Thoracic aorta (tissue), 2 donors: ENCODE results near the gene MACF1. TPM values are rescaled to one million over a fixed set of nuclear protein-coding genes. Genes with fewer than 3 reads are reported as not detected.
"Not testable (repeated sequence)": the region's sequence is repeated elsewhere in the genome, so short reads cannot be mapped to it uniquely, and the experiment has no call there.

Experiments
- ATAC-seq: fragments of 150-250 bp; one replicate; pipeline ENCODE4 v1.8.0; 2017; ENCODE audit warnings: low read depth; ENCODE audit not compliant: insufficient number of reproducible peaks, low FRiP score
- DNase-seq: peaks from one replicate; pipeline ENCODE4 v3.0.0-alpha.2; 2020; ENCODE audit warnings: low spot score
- H3K27ac ChIP-seq, 2 donors: fragments of 200-600 bp; sonication (generic); 1 replicate in 1 of 2; 2 replicates in 1 of 2; pipeline ENCODE4 v1.5.1; 2016; ENCODE audit warnings: mild to moderate bottlenecking in 2 of 2, moderate library complexity in 2 of 2
- H3K27me3 ChIP-seq: fragments of 200-600 bp; sonication (generic); replicated peaks from 2 replicates; pipeline ENCODE4 v1.6.0; 2016; ENCODE audit warnings: mild to moderate bottlenecking; ENCODE audit not compliant: insufficient read depth
- H3K36me3 ChIP-seq: fragments of 200-600 bp; sonication (generic); one replicate; pipeline ENCODE4 v1.5.1; 2016
- H3K4me1 ChIP-seq, 2 donors: fragments of 200-600 bp; sonication (generic); 1 replicate in 1 of 2; 2 replicates in 1 of 2; pipeline versions ENCODE4 v1.5.1 to v1.6.0; 2016; ENCODE audit warnings: low read depth in 2 of 2, mild to moderate bottlenecking in 1 of 2; ENCODE audit not compliant: control insufficient read depth in 1 of 2
- H3K4me3 ChIP-seq: fragments of 200-600 bp; sonication (generic); 2 replicates; pipeline ENCODE4 v1.5.1; 2016; ENCODE audit warnings: mild to moderate bottlenecking
- H3K9me3 ChIP-seq: fragments of 200-600 bp; sonication (generic); 2 replicates; pipeline ENCODE4 v1.5.1; 2016
- total RNA-seq, 2 donors: library from RNA; depleted of rRNA; stranded (reverse); fragments of >200 nt; gene quantifications; one replicate each; pipeline versions ENCODE4 v1.1.0 to v1.2.3, GENCODE V29; 2016
- TF ChIP-seq, protein P1 (sequence below): fragments of 200-600 bp; sonication (generic); IDR thresholded peaks from one replicate; pipeline ENCODE4 v1.5.1; 2019; ENCODE audit warnings: antibody characterized with exemption

The MACF1 gene
- total RNA-seq, 2 donors from 2014 or later = 604 to 650 TPM

DNA sequence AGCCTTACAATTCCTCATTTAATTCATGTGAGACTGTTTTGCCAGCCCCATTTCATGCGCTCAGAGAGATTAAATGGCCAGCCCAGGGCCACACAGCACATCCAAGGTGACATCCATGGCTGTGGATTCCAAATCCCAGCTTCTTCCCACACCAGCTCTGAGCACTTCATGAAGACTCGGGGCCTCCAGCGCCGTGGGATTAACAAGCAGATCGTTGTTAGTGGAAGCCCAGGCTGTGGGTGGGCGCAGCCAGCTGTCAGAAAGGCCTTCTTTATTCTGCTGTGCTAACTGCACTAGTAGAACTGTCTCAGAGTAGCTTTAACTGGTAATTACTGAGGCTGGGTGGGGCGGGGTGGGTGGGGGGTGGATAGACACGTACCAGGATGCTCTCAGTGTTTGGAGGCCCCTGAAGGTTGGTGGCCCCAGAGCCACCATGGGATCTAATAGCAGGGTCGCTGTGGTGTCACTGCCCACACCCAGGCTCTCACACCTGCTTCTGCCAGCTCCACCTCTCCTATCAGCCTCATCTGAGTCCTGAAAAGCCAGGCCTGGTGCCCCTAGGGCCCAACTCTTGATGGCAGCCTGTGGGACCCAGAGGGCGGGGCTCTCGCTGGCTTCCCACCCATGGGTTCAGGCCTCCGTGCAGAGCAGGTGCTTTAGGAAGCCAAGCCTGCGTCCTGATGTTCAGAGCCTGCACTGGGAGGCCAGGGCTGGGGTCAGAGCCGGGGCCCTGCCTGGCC, 290.3 kb downstream of the MACF1 start:
- no peak for ATAC-seq

DNA sequence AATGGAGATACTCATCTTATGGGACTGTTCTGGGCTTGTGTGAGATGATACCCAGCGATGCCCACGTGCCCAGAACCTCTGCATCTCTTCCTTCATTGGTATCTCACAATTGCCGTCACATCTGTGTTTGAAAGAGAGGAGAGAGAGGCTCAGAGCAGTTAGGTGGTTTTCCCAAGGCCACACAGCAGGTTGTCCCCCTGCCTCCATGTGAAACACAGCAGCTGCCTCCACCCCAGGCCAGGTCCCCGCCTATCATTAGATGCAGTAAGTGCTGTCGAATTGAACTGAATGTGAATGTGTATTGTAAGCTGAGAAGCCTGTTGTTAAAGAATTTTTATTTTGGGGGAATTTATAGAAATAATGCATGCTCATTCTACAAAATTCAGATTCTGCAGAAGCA, 292.0 kb downstream of the MACF1 start:
- H3K9me3 ChIP-seq, H3K27ac ChIP-seq, ATAC-seq, H3K36me3 ChIP-seq, H3K27me3 ChIP-seq, DNase-seq, H3K4me1 ChIP-seq, H3K4me3 ChIP-seq: not testable (repeated sequence)

More for the DNA sequence above, 290.3 kb downstream of the MACF1 start:
- no peak overlapping the region for H3K4me3 ChIP-seq
- peaks cover 0 to 12% of the 10 kb centered on the region in 2 donors for H3K4me1 ChIP-seq
- H3K36me3 ChIP-seq = no peaks in the 10 kb centered on the region
- H3K27ac ChIP-seq = no peak overlapping the region
- no peaks in the 10 kb centered on the region for H3K27me3 ChIP-seq
- no peak for DNase-seq
- TF ChIP-seq, protein P1, sequence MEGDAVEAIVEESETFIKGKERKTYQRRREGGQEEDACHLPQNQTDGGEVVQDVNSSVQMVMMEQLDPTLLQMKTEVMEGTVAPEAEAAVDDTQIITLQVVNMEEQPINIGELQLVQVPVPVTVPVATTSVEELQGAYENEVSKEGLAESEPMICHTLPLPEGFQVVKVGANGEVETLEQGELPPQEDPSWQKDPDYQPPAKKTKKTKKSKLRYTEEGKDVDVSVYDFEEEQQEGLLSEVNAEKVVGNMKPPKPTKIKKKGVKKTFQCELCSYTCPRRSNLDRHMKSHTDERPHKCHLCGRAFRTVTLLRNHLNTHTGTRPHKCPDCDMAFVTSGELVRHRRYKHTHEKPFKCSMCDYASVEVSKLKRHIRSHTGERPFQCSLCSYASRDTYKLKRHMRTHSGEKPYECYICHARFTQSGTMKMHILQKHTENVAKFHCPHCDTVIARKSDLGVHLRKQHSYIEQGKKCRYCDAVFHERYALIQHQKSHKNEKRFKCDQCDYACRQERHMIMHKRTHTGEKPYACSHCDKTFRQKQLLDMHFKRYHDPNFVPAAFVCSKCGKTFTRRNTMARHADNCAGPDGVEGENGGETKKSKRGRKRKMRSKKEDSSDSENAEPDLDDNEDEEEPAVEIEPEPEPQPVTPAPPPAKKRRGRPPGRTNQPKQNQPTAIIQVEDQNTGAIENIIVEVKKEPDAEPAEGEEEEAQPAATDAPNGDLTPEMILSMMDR = no peak
- H3K9me3 ChIP-seq = no peaks in the 10 kb centered on the region

DNA sequence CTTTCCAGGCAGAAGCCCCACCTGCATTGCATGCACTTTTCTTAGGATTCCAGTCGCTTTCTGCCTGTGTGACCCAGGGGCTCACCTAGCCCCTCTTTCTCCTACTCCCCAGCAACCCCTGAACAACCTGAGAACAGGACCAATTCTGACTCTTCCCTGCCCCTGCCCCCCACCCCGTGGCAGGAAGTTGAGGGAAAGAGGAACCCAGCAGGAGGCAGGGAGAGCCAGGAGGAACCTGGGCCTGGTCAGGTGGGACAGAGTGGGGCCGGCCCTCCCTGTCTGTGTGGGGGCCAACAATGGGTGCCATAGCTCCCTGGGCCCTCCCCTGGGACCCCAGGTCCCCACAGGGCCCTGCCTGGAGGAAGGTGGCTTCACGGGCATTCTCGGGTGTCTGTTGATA, 293.1 kb downstream of the MACF1 start:
- DNase-seq = no peak
- Histone ChIP-seq H3K4me3 (no peak overlapping the region), H3K36me3 (no peaks in the 10 kb centered on the region), H3K9me3 (no peaks in the 10 kb centered on the region), H3K27ac (no peak overlapping the region), H3K4me1 (no peaks in the 10 kb centered on the region), H3K27me3 (no peaks in the 10 kb centered on the region)
- TF ChIP-seq, protein P1 = no peak
- no peak for ATAC-seq

DNA sequence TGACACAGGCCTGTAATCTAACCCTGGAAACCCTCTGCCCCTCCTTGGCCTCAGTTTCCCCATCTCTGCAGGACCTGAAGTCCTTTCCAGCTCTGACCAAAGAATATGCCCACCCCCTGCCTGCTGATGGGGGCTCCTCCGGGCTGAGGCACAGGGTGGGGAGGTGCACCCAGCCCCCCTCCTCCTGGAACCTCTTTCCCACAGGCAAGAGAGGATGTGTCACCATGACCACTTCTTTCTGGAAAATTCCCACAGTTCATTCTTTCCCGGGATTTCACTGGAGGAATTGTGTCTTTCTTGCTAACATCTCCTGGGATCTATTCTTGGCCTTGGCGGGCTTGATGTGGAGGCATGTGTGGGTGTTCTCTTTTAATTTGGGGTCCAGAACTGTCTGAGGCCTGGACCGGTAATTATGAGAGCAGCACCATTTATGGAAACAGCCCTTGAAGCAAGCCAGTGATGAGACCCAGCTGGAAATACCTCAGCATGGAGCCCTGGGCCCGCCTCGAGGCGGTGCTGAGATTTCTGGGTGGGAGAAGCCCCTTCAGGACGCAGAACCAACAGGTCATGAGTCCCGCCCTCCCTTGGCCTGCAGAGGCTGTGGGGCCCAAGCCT, 293.7 kb downstream of the MACF1 start:
- not testable (repeated sequence) for H3K36me3 ChIP-seq, H3K4me3 ChIP-seq, H3K4me1 ChIP-seq, DNase-seq, H3K27ac ChIP-seq, ATAC-seq, H3K27me3 ChIP-seq, H3K9me3 ChIP-seq

DNA sequence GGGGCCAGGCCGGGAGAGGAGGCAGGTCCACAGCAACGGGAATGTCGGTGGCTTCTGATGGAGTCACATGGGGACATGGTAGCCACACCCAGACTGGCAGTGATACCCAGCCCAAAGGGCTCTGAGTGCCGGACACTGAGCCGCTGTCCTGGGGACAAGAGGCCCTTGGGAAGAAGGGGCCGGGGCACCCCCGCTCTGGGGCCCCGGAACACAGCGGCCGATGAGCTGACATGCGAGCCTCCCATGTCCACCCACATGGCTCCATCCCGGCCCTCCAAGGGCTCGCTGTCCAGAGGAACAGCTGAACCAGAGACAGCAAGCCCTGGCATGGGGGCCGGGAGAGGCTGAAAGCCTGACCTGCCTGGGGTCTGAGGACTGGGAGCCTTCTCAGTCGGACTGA, 294.3 kb downstream of the MACF1 start:
- H3K27ac ChIP-seq, H3K4me3 ChIP-seq, DNase-seq, H3K27me3 ChIP-seq, H3K36me3 ChIP-seq, H3K9me3 ChIP-seq, ATAC-seq, H3K4me1 ChIP-seq: not testable (repeated sequence)

DNA sequence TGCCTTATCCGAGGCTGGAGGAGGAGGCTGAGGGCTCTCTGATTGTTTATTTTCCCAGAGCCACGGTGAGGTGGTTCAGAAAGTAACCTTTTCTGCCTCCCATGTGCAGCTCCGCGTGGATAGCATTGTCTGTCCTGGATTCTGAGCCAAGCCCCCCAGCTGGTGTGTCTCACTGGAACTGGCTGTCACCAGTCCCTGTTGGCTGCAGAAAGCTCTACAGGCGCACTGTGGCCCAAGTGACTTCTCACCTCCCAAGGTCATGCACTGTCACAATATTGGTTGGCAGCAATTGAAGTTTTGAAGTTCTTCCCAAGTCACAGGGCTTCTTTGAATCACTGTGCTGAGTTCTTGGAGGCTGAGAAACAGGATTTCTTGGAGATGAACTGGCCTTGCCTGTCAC, 295.2 kb downstream of the MACF1 start:
- no peaks in the 10 kb centered on the region for H3K36me3 ChIP-seq
- no peak for ATAC-seq

More for the DNA sequence above, 295.2 kb downstream of the MACF1 start:
- Histone ChIP-seq H3K4me1 (no peaks in the 10 kb centered on the region), H3K27ac (no peak overlapping the region), H3K9me3 (no peaks in the 10 kb centered on the region), H3K27me3 (no peaks in the 10 kb centered on the region), H3K4me3 (no peak overlapping the region)
- TF ChIP-seq, protein P1 = no peak
- DNase-seq = no peak
